ENCODE data around the gene WDFY4.

DNA sequence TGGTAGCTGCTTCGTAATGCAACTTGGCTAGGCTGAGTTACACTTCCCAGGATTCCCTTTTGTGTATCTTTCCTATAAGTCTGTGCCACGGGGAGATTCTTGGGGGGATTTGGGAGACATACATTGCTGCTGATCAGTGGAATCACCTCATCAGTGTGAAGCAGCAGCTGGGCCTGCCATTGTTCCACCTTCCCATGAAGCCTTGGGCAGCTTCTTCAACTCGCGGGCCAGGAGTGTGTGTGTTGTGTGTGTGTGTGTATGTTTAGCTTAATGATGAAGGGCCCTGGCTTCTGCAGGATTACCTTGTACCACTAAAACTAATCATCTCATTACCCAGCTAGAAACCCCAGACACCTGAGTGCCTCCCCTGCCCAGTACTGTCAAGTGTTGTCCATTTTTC, 46.5 kb upstream of the WDFY4 start:
- no peak for TF ChIP-seq POLR2A (IDR thresholded peaks at IDR 0.05)
- no peak for TF ChIP-seq EP300 (IDR thresholded peaks at IDR 0.05)
- TF ChIP-seq, protein P1, sequence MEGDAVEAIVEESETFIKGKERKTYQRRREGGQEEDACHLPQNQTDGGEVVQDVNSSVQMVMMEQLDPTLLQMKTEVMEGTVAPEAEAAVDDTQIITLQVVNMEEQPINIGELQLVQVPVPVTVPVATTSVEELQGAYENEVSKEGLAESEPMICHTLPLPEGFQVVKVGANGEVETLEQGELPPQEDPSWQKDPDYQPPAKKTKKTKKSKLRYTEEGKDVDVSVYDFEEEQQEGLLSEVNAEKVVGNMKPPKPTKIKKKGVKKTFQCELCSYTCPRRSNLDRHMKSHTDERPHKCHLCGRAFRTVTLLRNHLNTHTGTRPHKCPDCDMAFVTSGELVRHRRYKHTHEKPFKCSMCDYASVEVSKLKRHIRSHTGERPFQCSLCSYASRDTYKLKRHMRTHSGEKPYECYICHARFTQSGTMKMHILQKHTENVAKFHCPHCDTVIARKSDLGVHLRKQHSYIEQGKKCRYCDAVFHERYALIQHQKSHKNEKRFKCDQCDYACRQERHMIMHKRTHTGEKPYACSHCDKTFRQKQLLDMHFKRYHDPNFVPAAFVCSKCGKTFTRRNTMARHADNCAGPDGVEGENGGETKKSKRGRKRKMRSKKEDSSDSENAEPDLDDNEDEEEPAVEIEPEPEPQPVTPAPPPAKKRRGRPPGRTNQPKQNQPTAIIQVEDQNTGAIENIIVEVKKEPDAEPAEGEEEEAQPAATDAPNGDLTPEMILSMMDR (IDR thresholded peaks at IDR 0.05), result no peak
- no peak for TF ChIP-seq POLR2AphosphoS5 (IDR thresholded peaks at IDR 0.05)
